NOMO-1 (cell line): ENCODE results near the gene NUDT9.

Experiments used
- DNase-seq, 2 experiments: peaks; one replicate each; lab custom pipeline; 2025; ENCODE audit not compliant: unreplicated experiment in 2 of 2; lab: John Stamatoyannopoulos, UW

NUDT9 gene

GRCh38 chr4:87502580-87503238, 80.3 kb downstream of the NUDT9 start:
- no peak for DNase-seq

GRCh38 chr4:87505862-87506261, 83.5 kb downstream of the NUDT9 start:
- DNase-seq: no peak

- DNase-seq: no peak
These were observed 84.8 kb downstream of the NUDT9 start for GRCh38 chr4:87506974-87507701.
